ENCODE results near the gene ADPRS.
A peak's percentile ranks its signal among the peaks of the same experiment; 100 is the strongest.

The ADPRS gene

GRCh38 chr1:36088577-36089392 is at the start of gene ADPRS (continued):
- TF ChIP-seq ZBTB26 (tag by site-specific recombination; optimal IDR thresholded peaks at IDR 0.05): peak; percentile 99
- peak; percentile 37 for TF ChIP-seq ZSCAN16 (tag by site-specific recombination; IDR thresholded peaks at IDR 0.05)
- TF ChIP-seq REPIN1 (tag by site-specific recombination; IDR thresholded peaks at IDR 0.05; ENCODE audit: low read depth): no peak; the same call in 1 of the 2 replicates
- peak; percentile 82 for TF ChIP-seq ZNF843 (tag by site-specific recombination; IDR thresholded peaks at IDR 0.05)
- peak; percentile 50; the same call in 1 of the 2 replicates for TF ChIP-seq ELK4 (IDR thresholded peaks at IDR 0.05; ENCODE audit: borderline replicate concordance, low read depth, low read length)
- TF ChIP-seq ZBTB48 (tag by site-specific recombination; IDR thresholded peaks at IDR 0.05): peak; percentile 92
- TF ChIP-seq ZSCAN30 (tag by site-specific recombination; IDR thresholded peaks at IDR 0.05): peak; percentile 97
- no peak for TF ChIP-seq ZNF530 (tag by site-specific recombination; IDR thresholded peaks at IDR 0.05; ENCODE audit: low read depth)
- no peak for TF ChIP-seq ZNF473 (tag by site-specific recombination; IDR thresholded peaks at IDR 0.05)
- TF ChIP-seq HOXC10 (CRISPR knock-in tag; IDR thresholded peaks at IDR 0.05): no peak
- peak; percentile 70; the same call in 1 of the 2 replicates for TF ChIP-seq ZBTB44 (tag by site-specific recombination; IDR thresholded peaks at IDR 0.05)
- peak; percentile 96 for TF ChIP-seq KLF16 (tag by site-specific recombination; IDR thresholded peaks at IDR 0.05)
- no peak for TF ChIP-seq HOXA7 (CRISPR knock-in tag; IDR thresholded peaks at IDR 0.05; ENCODE audit: borderline replicate concordance)
- no peak for TF ChIP-seq ZNF221 (tag by site-specific recombination; IDR thresholded peaks at IDR 0.05; ENCODE audit: borderline replicate concordance)
- 0 out of 2 replicates have a peak, but pooled peaks have one; percentile 17 for TF ChIP-seq MYNN (tag by site-specific recombination; IDR thresholded peaks at IDR 0.05; ENCODE audit: borderline replicate concordance)
- no peak for TF ChIP-seq ZNF624 (tag by site-specific recombination; IDR thresholded peaks at IDR 0.05)
- TF ChIP-seq ZNF202 (tag by site-specific recombination; IDR thresholded peaks at IDR 0.05; ENCODE audit: borderline replicate concordance): no peak
- TF ChIP-seq ZBTB6 (tag by site-specific recombination; IDR thresholded peaks at IDR 0.05): peak; percentile 14; the same call in 1 of the 2 replicates
- peak; percentile 79; the same call in 1 of the 2 replicates for TF ChIP-seq ZNF391 (tag by site-specific recombination; IDR thresholded peaks at IDR 0.05; ENCODE audit: borderline replicate concordance, low read depth)
- peak; percentile 68 for TF ChIP-seq ZNF223 (tag by site-specific recombination; IDR thresholded peaks at IDR 0.05)
- peak; percentile 88 for TF ChIP-seq ZNF76 (tag by site-specific recombination; IDR thresholded peaks at IDR 0.05; ENCODE audit: borderline replicate concordance, low read depth)
- TF ChIP-seq PRDM4 (tag by site-specific recombination; IDR thresholded peaks at IDR 0.05): no peak; the same call in 1 of the 2 replicates
- TF ChIP-seq ZBTB7A (tag by site-specific recombination; IDR thresholded peaks at IDR 0.05; ENCODE audit: low read depth): 0 out of 2 replicates have a peak, but pooled peaks have one; percentile 66
- no peak for TF ChIP-seq ZNF529 (tag by site-specific recombination; IDR thresholded peaks at IDR 0.05; ENCODE audit: insufficient replicate concordance)
- peak; percentile 91 for TF ChIP-seq SP2 (tag by site-specific recombination; IDR thresholded peaks at IDR 0.05)
- TF ChIP-seq ZNF114 (tag by site-specific recombination; IDR thresholded peaks at IDR 0.05): no peak
- peak; percentile 94 for TF ChIP-seq ZNF148 (tag by site-specific recombination; IDR thresholded peaks at IDR 0.05; ENCODE audit: borderline replicate concordance)
- peak; percentile 82; the same call in 1 of the 2 replicates for TF ChIP-seq GLI4 (tag by site-specific recombination; IDR thresholded peaks at IDR 0.05)
- peak; percentile 37; the same call in 1 of the 2 replicates for TF ChIP-seq ZNF623 (tag by site-specific recombination; IDR thresholded peaks at IDR 0.05)

Data from HEK293 (cell line).